Measurements from ENCODE around the gene TTC19. TPM values are rescaled to one million over a fixed set of nuclear protein-coding genes. Genes with fewer than 3 reads are reported as not detected.

The TTC19 gene
- 33.9 and 40.0 TPM in 2 replicates for total RNA-seq

GRCh38 chr17:15999141-15999973 lies at the start of gene TTC19, which contains the start of gene ZSWIM7:
Gene TTC19, plus strand, starts transcription at chr17:15999824. Its CDS starts 25 bp downstream, at chr17:15999849.
Gene ZSWIM7, minus strand, starts transcription at chr17:15999704. Its CDS starts 110 bp downstream, at chr17:15999594.

Other genes with a start within 250 kb of the TTC19 start
- 13.6 and 15.7 TPM in 2 replicates for gene ADORA2B, start 54.7 kb upstream of the TTC19 start, total RNA-seq
- gene ZSWIM7, start 120 bp upstream of the TTC19 start, total RNA-seq = 11.2 and 17.5 TPM in 2 replicates
- 88.5 and 105 TPM in 2 replicates for gene NCOR1, start 215.7 kb downstream of the TTC19 start, total RNA-seq
- 19.7 and 32.1 TPM in 2 replicates for gene PIGL, start 217.4 kb downstream of the TTC19 start, total RNA-seq